ENCODE measurements around the gene KIF26B. TPM values are rescaled to one million over a fixed set of nuclear protein-coding genes. Genes with fewer than 3 reads are reported as not detected.

Gene KIF26B
- total and polyA plus RNA-seq, 5 donors = 0.11 to 0.41 (median 0.29) TPM

DNA sequence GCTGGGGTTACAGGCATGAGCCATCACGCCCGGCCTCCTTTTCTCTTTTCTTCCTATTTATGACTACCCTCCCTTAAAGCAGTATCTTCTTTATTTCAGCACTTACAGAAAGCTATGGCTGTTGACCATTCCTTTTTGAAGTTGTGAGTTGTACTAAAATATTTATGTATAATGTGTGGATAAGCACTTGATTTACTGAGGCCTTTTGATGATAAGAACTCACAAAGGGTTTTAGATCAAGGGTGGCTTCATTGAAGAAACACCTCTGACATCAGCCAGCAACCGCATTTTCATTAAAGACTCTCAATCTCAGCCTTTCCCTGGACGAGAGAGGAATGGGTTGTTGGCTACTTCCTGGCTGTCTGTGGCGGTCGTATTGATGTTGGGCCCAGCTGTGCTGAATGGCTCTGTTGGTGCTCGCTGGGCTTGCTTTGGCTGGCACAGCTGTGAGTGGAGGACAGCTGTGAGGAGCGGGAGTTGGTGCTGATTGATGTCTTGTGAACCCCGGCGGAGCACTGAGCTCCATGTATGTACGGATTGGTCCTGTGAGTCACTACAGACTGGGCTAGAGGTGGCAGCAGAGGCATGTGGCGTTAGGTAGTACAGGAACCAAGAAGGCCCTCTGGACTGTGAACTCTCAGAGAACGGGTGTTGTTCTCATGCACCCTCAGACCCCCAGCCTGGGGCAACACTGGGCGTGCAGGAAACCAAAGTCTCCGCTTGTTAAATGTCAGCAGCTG lies 208.8 kb downstream of the KIF26B start:
- ATAC-seq (no peak), DNase-seq (no peak)
- Histone ChIP-seq H3K4me3 (ENCODE audit: low read length) (no peak overlapping the region), H3K27ac (ENCODE audit: low read length) (no peak overlapping the region), H3K4me1 (ENCODE audit: control insufficient read depth, insufficient read depth, low read length) (no peaks in the 10 kb centered on the region), H3K9me3 (ENCODE audit: control insufficient read depth, low read length) (no peaks in the 10 kb centered on the region), H3K27me3 (ENCODE audit: control insufficient read depth, insufficient read depth) (no peaks in the 10 kb centered on the region)
- intact Hi-C loops (cut with DNase I) = loop anchor here in 1 of 4 donors (10.0 kb wide), 1 partner anchor 209 kb away; the partner anchor contains the start of gene KIF26B
- 86% methylated on average over 15 of the region's 15 CpGs for WGBS

- no peak for DNase-seq
- 82% methylated on average over 21 of the region's 21 CpGs for WGBS
- ATAC-seq = no peak
- H3K4me1 ChIP-seq (ENCODE audit: control insufficient read depth, insufficient read depth, low read length) = no peaks in the 10 kb centered on the region
- no peaks in the 10 kb centered on the region for H3K9me3 ChIP-seq (ENCODE audit: control insufficient read depth, low read length)
- intact Hi-C loops (cut with DNase I) = loop anchor here in 1 of 4 donors (10.0 kb wide), 1 partner anchor 211 kb away; the partner anchor contains the start of gene KIF26B
- no peaks in the 10 kb centered on the region for H3K27me3 ChIP-seq (ENCODE audit: control insufficient read depth, insufficient read depth)
- H3K4me3 ChIP-seq (ENCODE audit: low read length) = no peak overlapping the region
- no peak overlapping the region for H3K27ac ChIP-seq (ENCODE audit: low read length)
Measured at GRCh38 chr1:245365095-245366020, 210.6 kb downstream of the KIF26B start.

DNA sequence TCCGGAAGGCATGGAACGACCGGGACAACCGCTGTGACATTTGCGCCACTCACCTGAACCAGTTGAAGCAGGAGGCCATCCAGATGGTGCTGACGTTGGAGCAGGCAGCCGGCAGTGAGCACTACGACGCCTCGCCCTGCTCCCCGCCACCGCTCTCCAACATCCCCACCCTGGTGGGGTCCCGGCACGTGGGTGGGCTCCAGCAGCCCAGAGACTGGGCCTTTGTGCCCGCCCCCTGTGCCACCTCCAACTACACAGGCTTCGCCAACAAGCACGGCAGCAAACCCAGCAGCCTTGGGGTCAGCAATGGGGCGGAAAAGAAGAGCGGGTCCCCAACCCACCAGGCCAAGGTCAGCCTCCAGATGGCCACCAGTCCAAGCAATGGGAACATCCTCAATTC lies 212.1 kb downstream of the KIF26B start:
- no peaks in the 10 kb centered on the region for H3K4me1 ChIP-seq (ENCODE audit: control insufficient read depth, insufficient read depth, low read length)
- no peak overlapping the region for H3K27ac ChIP-seq (ENCODE audit: low read length)
- no peak for ATAC-seq
- no peaks in the 10 kb centered on the region for H3K27me3 ChIP-seq (ENCODE audit: control insufficient read depth, insufficient read depth)
- intact Hi-C loops (cut with DNase I) = loop anchor here in 1 of 4 donors (10.0 kb wide), 1 partner anchor 212 kb away; the partner anchor contains the start of gene KIF26B
- H3K9me3 ChIP-seq (ENCODE audit: control insufficient read depth, low read length) = no peaks in the 10 kb centered on the region
- WGBS = 97% methylated on average over 19 of the region's 19 CpGs
- no peak overlapping the region for H3K4me3 ChIP-seq (ENCODE audit: low read length)
- DNase-seq = no peak

GRCh38 chr1:245370175-245370825 lies 215.5 kb downstream of the KIF26B start:
- H3K9me3 ChIP-seq (ENCODE audit: control insufficient read depth, low read length) = no peaks in the 10 kb centered on the region
- no peak overlapping the region for H3K4me3 ChIP-seq (ENCODE audit: low read length)
- no peak overlapping the region for H3K27ac ChIP-seq (ENCODE audit: low read length)
- H3K27me3 ChIP-seq (ENCODE audit: control insufficient read depth, insufficient read depth) = no peaks in the 10 kb centered on the region
- no peaks in the 10 kb centered on the region for H3K4me1 ChIP-seq (ENCODE audit: control insufficient read depth, insufficient read depth, low read length)
- 94% methylated on average over 15 of the region's 15 CpGs for WGBS
- intact Hi-C loops (cut with DNase I) = no loop called here
- DNase-seq = no peak
- no peak for ATAC-seq

GRCh38 chr1:245370905-245371581 lies 216.3 kb downstream of the KIF26B start:
- no peak overlapping the region for H3K27ac ChIP-seq (ENCODE audit: low read length)
- no peak overlapping the region for H3K4me3 ChIP-seq (ENCODE audit: low read length)
- intact Hi-C loops (cut with DNase I) = no loop called here
- ATAC-seq (peak; percentile 78 to 79), DNase-seq (peak in 2 of 3 donors; percentile 39 to 59)
- no peaks in the 10 kb centered on the region for H3K27me3 ChIP-seq (ENCODE audit: control insufficient read depth, insufficient read depth)
- 37% methylated on average over 18 of the region's 18 CpGs for WGBS
- no peaks in the 10 kb centered on the region for H3K9me3 ChIP-seq (ENCODE audit: control insufficient read depth, low read length)
- H3K4me1 ChIP-seq (ENCODE audit: control insufficient read depth, insufficient read depth, low read length) = no peaks in the 10 kb centered on the region

- no peaks in the 10 kb centered on the region for H3K9me3 ChIP-seq (ENCODE audit: control insufficient read depth, low read length)
- DNase-seq (no peak), ATAC-seq (no peak)
- no peak overlapping the region for H3K27ac ChIP-seq (ENCODE audit: low read length)
- H3K27me3 ChIP-seq (ENCODE audit: control insufficient read depth, insufficient read depth) = no peaks in the 10 kb centered on the region
- intact Hi-C loops (cut with DNase I) = no loop called here
- H3K4me1 ChIP-seq (ENCODE audit: control insufficient read depth, insufficient read depth, low read length) = no peaks in the 10 kb centered on the region
- H3K4me3 ChIP-seq (ENCODE audit: low read length) = no peak overlapping the region
- 94% methylated on average over 4 of the region's 4 CpGs for WGBS
Measured at GRCh38 chr1:245373131-245373530, 218.3 kb downstream of the KIF26B start.

DNA sequence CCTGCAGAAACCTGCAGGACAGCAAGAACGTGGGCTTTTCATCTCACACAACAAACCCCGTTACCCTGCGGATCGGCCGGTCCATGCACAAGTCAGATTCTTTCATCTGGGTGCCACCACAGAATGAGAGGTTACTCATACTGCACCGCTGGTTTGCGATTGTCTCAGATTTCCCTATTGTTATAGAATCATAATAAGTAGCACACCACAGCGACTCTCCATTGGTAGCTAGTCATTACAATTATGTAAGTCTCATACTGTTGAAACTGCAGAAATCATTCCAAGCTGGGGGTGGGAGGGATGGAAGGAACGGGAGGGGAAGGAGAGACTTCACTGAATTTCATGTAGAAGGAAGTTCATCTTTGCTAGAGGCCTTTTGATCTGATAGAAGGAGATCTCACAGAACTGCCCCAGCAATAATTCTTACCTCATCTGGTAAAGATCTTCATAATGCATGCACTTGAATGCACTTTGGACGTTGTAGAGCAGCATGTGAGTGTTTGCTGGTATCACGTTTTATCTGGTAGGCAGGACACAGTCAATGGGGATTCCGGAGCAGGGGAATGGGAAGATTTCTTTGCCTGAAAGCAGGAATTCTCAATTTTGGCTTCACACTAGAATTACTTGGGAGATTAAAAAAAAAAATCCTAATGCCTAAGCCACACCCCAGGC lies 221.1 kb downstream of the KIF26B start:
- intact Hi-C loops (cut with DNase I) = no loop called here
- DNase-seq (no peak), ATAC-seq (no peak)
- Histone ChIP-seq H3K4me1 (ENCODE audit: control insufficient read depth, insufficient read depth, low read length) (no peaks in the 10 kb centered on the region), H3K27ac (ENCODE audit: low read length) (no peak overlapping the region), H3K4me3 (ENCODE audit: low read length) (no peak overlapping the region), H3K9me3 (ENCODE audit: control insufficient read depth, low read length) (no peaks in the 10 kb centered on the region), H3K27me3 (ENCODE audit: control insufficient read depth, insufficient read depth) (no peaks in the 10 kb centered on the region)
- WGBS = 89% methylated on average over 12 of the region's 12 CpGs

DNA sequence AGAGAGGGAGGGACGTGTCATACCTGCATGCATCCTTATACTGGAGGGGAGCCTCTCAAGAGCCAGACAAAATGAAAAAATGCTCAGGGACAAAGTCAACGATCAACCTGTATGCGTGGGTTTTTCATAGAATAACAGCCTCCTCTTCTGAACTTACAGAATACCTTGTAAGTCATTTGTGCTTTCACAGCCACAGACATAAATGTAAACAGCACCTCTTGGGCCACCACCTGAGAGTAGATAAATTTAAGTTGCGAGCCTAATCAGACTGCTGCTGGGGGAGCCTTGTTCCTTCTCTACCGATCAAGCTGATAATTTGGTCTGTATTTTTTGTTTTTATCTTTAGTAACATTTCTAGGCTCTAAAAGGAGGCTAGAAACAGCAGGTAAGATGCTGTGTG lies 223.1 kb downstream of the KIF26B start:
- DNase-seq (no peak), ATAC-seq (no peak)
- H3K9me3 ChIP-seq (ENCODE audit: control insufficient read depth, low read length) = no peaks in the 10 kb centered on the region
- H3K27me3 ChIP-seq (ENCODE audit: control insufficient read depth, insufficient read depth) = no peaks in the 10 kb centered on the region
- H3K4me3 ChIP-seq (ENCODE audit: low read length) = no peak overlapping the region
- H3K4me1 ChIP-seq (ENCODE audit: control insufficient read depth, insufficient read depth, low read length) = no peaks in the 10 kb centered on the region
- no peak overlapping the region for H3K27ac ChIP-seq (ENCODE audit: low read length)
- WGBS = 87% methylated on average over 5 of the region's 5 CpGs
- intact Hi-C loops (cut with DNase I) = no loop called here

DNA sequence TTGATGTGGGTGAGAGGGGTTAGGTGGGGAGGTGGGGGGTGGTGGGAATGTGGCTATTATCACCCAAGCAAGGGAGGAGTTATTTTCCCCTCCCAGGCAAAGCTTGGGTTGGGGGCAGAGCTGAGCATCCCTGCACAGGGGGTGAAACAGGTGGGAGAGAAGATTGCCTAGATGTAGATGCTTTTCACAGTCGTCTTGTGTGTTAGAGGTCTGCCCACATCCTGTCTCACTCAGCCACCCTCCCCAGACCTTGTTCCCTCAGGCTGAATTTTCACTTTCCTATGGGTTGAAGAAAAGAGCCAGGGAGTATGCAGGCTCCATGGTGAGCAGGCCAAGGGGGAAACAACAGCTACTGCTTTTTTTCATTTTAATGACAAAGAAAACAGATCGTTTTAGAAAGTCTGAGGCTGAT lies 223.5 kb downstream of the KIF26B start:
- no peak for DNase-seq
- WGBS = 46% methylated on average over 2 of the region's 2 CpGs
- intact Hi-C loops (cut with DNase I) = no loop called here

DNA sequence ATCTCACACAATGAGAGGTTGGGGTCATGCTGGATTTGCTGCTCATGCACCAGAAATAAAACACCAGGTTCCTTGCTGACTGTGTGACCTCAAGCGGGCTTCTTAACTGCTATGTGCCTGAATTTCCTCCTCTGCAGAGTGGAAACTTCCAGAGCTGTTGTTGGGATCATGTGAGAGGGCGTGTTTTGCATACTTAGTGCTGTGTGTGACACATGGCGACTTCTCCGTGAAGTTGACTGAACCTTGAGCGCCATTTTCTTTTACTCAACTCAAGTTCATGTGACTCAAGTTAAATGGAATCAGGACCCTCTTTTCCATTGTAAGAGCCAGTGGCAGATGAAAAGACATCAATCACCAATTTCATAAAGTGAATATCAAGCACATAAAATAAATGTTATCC lies 224.0 kb downstream of the KIF26B start:
- intact Hi-C loops (cut with DNase I) = no loop called here

More for the DNA sequence above, 223.5 kb downstream of the KIF26B start:
- Histone ChIP-seq H3K27ac (ENCODE audit: low read length) (no peak overlapping the region), H3K9me3 (ENCODE audit: control insufficient read depth, low read length) (no peaks in the 10 kb centered on the region), H3K27me3 (ENCODE audit: control insufficient read depth, insufficient read depth) (no peaks in the 10 kb centered on the region), H3K4me3 (ENCODE audit: low read length) (no peak overlapping the region), H3K4me1 (ENCODE audit: control insufficient read depth, insufficient read depth, low read length) (no peaks in the 10 kb centered on the region)
- no peak for ATAC-seq

More for the DNA sequence above, 224.0 kb downstream of the KIF26B start:
- no peaks in the 10 kb centered on the region for H3K9me3 ChIP-seq (ENCODE audit: control insufficient read depth, low read length)
- no peak for ATAC-seq
- no peaks in the 10 kb centered on the region for H3K4me1 ChIP-seq (ENCODE audit: control insufficient read depth, insufficient read depth, low read length)
- DNase-seq = no peak
- WGBS = over 99% methylated on average over 5 of the region's 5 CpGs
- H3K27ac ChIP-seq (ENCODE audit: low read length) = no peak overlapping the region
- no peaks in the 10 kb centered on the region for H3K27me3 ChIP-seq (ENCODE audit: control insufficient read depth, insufficient read depth)
- H3K4me3 ChIP-seq (ENCODE audit: low read length) = no peak overlapping the region
